Measurements from ENCODE around the gene P3R3URF.

Gene P3R3URF

GRCh38 chr1:46193984-46194570, 17.8 kb upstream of the P3R3URF start:
- no peak overlapping the region for H3K27ac ChIP-seq (ENCODE audit: low read depth, low read length)
- H3K9ac ChIP-seq (ENCODE audit: low read length): no peak overlapping the region
- no peak overlapping the region for H3K4me3 ChIP-seq (ENCODE audit: low read depth, low read length)
- H3K36me3 ChIP-seq (ENCODE audit: control insufficient read depth, insufficient read depth, low read length): peaks cover 50% of the 10 kb centered on the region
- peaks cover 5% of the 10 kb centered on the region; the same call in 1 of the 2 replicates for H3K4me1 ChIP-seq (ENCODE audit: control insufficient read depth, insufficient read depth, low read length)
- no peaks in the 10 kb centered on the region for H3K9me3 ChIP-seq (ENCODE audit: control insufficient read depth, insufficient read depth, low read depth, low read length)
- H3K27me3 ChIP-seq (ENCODE audit: control insufficient read depth, insufficient read depth, low read length): no peaks in the 10 kb centered on the region

GRCh38 chr1:46193285-46193684, 17.0 kb upstream of the P3R3URF start:
- no peaks in the 10 kb centered on the region for H3K9me3 ChIP-seq (ENCODE audit: control insufficient read depth, insufficient read depth, low read depth, low read length)
- no peak overlapping the region for H3K27ac ChIP-seq (ENCODE audit: low read depth, low read length)
- no peaks in the 10 kb centered on the region; the same call in 1 of the 2 replicates for H3K4me1 ChIP-seq (ENCODE audit: control insufficient read depth, insufficient read depth, low read length)
- no peaks in the 10 kb centered on the region for H3K27me3 ChIP-seq (ENCODE audit: control insufficient read depth, insufficient read depth, low read length)
- H3K36me3 ChIP-seq (ENCODE audit: control insufficient read depth, insufficient read depth, low read length): peaks cover 56% of the 10 kb centered on the region
- no peak overlapping the region for H3K4me3 ChIP-seq (ENCODE audit: low read depth, low read length)
- no peak overlapping the region for H3K9ac ChIP-seq (ENCODE audit: low read length)

- peaks cover 67% of the 10 kb centered on the region for H3K36me3 ChIP-seq (ENCODE audit: control insufficient read depth, insufficient read depth, low read length)
- no peaks in the 10 kb centered on the region; the same call in 1 of the 2 replicates for H3K4me1 ChIP-seq (ENCODE audit: control insufficient read depth, insufficient read depth, low read length)
- H3K27ac ChIP-seq (ENCODE audit: low read depth, low read length): no peak overlapping the region
- no peaks in the 10 kb centered on the region for H3K9me3 ChIP-seq (ENCODE audit: control insufficient read depth, insufficient read depth, low read depth, low read length)
- H3K4me3 ChIP-seq (ENCODE audit: low read depth, low read length): no peak overlapping the region
- H3K27me3 ChIP-seq (ENCODE audit: control insufficient read depth, insufficient read depth, low read length): no peaks in the 10 kb centered on the region
- no peak overlapping the region for H3K9ac ChIP-seq (ENCODE audit: low read length)
These were observed 15.9 kb upstream of the P3R3URF start for GRCh38 chr1:46192171-46192570.

- H3K36me3 ChIP-seq (ENCODE audit: control insufficient read depth, insufficient read depth, low read length): peaks cover 70% of the 10 kb centered on the region
- no peak overlapping the region for H3K4me3 ChIP-seq (ENCODE audit: low read depth, low read length)
- H3K27ac ChIP-seq (ENCODE audit: low read depth, low read length): no peak overlapping the region
These were observed 14.9 kb upstream of the P3R3URF start for GRCh38 chr1:46191033-46191701.

GRCh38 chr1:46190539-46190938, 14.3 kb upstream of the P3R3URF start:
- no peaks in the 10 kb centered on the region for H3K9me3 ChIP-seq (ENCODE audit: control insufficient read depth, insufficient read depth, low read depth, low read length)
- H3K27ac ChIP-seq (ENCODE audit: low read depth, low read length): no peak overlapping the region
- no peaks in the 10 kb centered on the region for H3K27me3 ChIP-seq (ENCODE audit: control insufficient read depth, insufficient read depth, low read length)
- H3K36me3 ChIP-seq (ENCODE audit: control insufficient read depth, insufficient read depth, low read length): peaks cover 66% of the 10 kb centered on the region
- no peak overlapping the region for H3K4me3 ChIP-seq (ENCODE audit: low read depth, low read length)
- no peak overlapping the region for H3K9ac ChIP-seq (ENCODE audit: low read length)
- H3K4me1 ChIP-seq (ENCODE audit: control insufficient read depth, insufficient read depth, low read length): no peaks in the 10 kb centered on the region; the same call in 1 of the 2 replicates

More at GRCh38 chr1:46191033-46191701, 14.9 kb upstream of the P3R3URF start:
- Histone ChIP-seq H3K4me1 (ENCODE audit: control insufficient read depth, insufficient read depth, low read length) (no peaks in the 10 kb centered on the region; the same call in 1 of the 2 replicates), H3K9ac (ENCODE audit: low read length) (no peak overlapping the region), H3K9me3 (ENCODE audit: control insufficient read depth, insufficient read depth, low read depth, low read length) (no peaks in the 10 kb centered on the region), H3K27me3 (ENCODE audit: control insufficient read depth, insufficient read depth, low read length) (no peaks in the 10 kb centered on the region)

GRCh38 chr1:46188295-46189030, 12.2 kb upstream of the P3R3URF start:
- Histone ChIP-seq H3K4me1 (ENCODE audit: control insufficient read depth, insufficient read depth, low read length) (no peaks in the 10 kb centered on the region), H3K9me3 (ENCODE audit: control insufficient read depth, insufficient read depth, low read depth, low read length) (no peaks in the 10 kb centered on the region), H3K4me3 (ENCODE audit: low read depth, low read length) (no peak overlapping the region), H3K27ac (ENCODE audit: low read depth, low read length) (no peak overlapping the region), H3K36me3 (ENCODE audit: control insufficient read depth, insufficient read depth, low read length) (peaks cover 57% of the 10 kb centered on the region), H3K27me3 (ENCODE audit: control insufficient read depth, insufficient read depth, low read length) (no peaks in the 10 kb centered on the region), H3K9ac (ENCODE audit: low read length) (no peak overlapping the region)

- Histone ChIP-seq H3K9ac (ENCODE audit: low read length) (no peak overlapping the region), H3K27ac (ENCODE audit: low read depth, low read length) (no peak overlapping the region), H3K4me1 (ENCODE audit: control insufficient read depth, insufficient read depth, low read length) (peaks cover 5% of the 10 kb centered on the region; the same call in 1 of the 2 replicates), H3K27me3 (ENCODE audit: control insufficient read depth, insufficient read depth, low read length) (no peaks in the 10 kb centered on the region), H3K9me3 (ENCODE audit: control insufficient read depth, insufficient read depth, low read depth, low read length) (no peaks in the 10 kb centered on the region), H3K4me3 (ENCODE audit: low read depth, low read length) (no peak overlapping the region), H3K36me3 (ENCODE audit: control insufficient read depth, insufficient read depth, low read length) (peaks cover 45% of the 10 kb centered on the region)
These were observed 11.0 kb upstream of the P3R3URF start for GRCh38 chr1:46187106-46187869.

GRCh38 chr1:46186076-46186475, 9.8 kb upstream of the P3R3URF start:
- Histone ChIP-seq H3K9ac (ENCODE audit: low read length) (no peak overlapping the region), H3K36me3 (ENCODE audit: control insufficient read depth, insufficient read depth, low read length) (peaks cover 37% of the 10 kb centered on the region), H3K9me3 (ENCODE audit: control insufficient read depth, insufficient read depth, low read depth, low read length) (no peaks in the 10 kb centered on the region), H3K4me1 (ENCODE audit: control insufficient read depth, insufficient read depth, low read length) (peaks cover 5% of the 10 kb centered on the region; the same call in 1 of the 2 replicates), H3K4me3 (ENCODE audit: low read depth, low read length) (no peak overlapping the region), H3K27ac (ENCODE audit: low read depth, low read length) (no peak overlapping the region), H3K27me3 (ENCODE audit: control insufficient read depth, insufficient read depth, low read length) (peaks cover 4% of the 10 kb centered on the region; the same call in 1 of the 2 replicates)

- Histone ChIP-seq H3K9me3 (ENCODE audit: control insufficient read depth, insufficient read depth, low read depth, low read length) (no peaks in the 10 kb centered on the region), H3K9ac (ENCODE audit: low read length) (no peak overlapping the region), H3K27me3 (ENCODE audit: control insufficient read depth, insufficient read depth, low read length) (peaks cover 5% of the 10 kb centered on the region; the same call in 1 of the 2 replicates), H3K4me1 (ENCODE audit: control insufficient read depth, insufficient read depth, low read length) (peaks cover 6% of the 10 kb centered on the region; the same call in 1 of the 2 replicates), H3K36me3 (ENCODE audit: control insufficient read depth, insufficient read depth, low read length) (peaks cover 27% of the 10 kb centered on the region), H3K4me3 (ENCODE audit: low read depth, low read length) (no peak overlapping the region), H3K27ac (ENCODE audit: low read depth, low read length) (no peak overlapping the region)
These were observed 8.8 kb upstream of the P3R3URF start for GRCh38 chr1:46184920-46185658.

- no peaks in the 10 kb centered on the region for H3K9me3 ChIP-seq (ENCODE audit: control insufficient read depth, insufficient read depth, low read depth, low read length)
- no peak overlapping the region for H3K27ac ChIP-seq (ENCODE audit: low read depth, low read length)
- no peak overlapping the region for H3K9ac ChIP-seq (ENCODE audit: low read length)
- H3K4me3 ChIP-seq (ENCODE audit: low read depth, low read length): no peak overlapping the region
- H3K27me3 ChIP-seq (ENCODE audit: control insufficient read depth, insufficient read depth, low read length): peaks cover 5% of the 10 kb centered on the region; the same call in 1 of the 2 replicates
- H3K36me3 ChIP-seq (ENCODE audit: control insufficient read depth, insufficient read depth, low read length): peaks cover 20% of the 10 kb centered on the region
- H3K4me1 ChIP-seq (ENCODE audit: control insufficient read depth, insufficient read depth, low read length): peaks cover 11% of the 10 kb centered on the region; the same call in 1 of the 2 replicates
These were observed 7.8 kb upstream of the P3R3URF start for GRCh38 chr1:46183926-46184557.
